Measurements from ENCODE around the gene CARD14. TPM values are rescaled to one million over a fixed set of nuclear protein-coding genes. Genes with fewer than 3 reads are reported as not detected.
A peak's percentile ranks its signal among the peaks of the same experiment; 100 is the strongest.

Gene CARD14
- total and polyA plus RNA-seq, 12 donors, result 0.30 to 3.4 (median 1.1) TPM

DNA sequence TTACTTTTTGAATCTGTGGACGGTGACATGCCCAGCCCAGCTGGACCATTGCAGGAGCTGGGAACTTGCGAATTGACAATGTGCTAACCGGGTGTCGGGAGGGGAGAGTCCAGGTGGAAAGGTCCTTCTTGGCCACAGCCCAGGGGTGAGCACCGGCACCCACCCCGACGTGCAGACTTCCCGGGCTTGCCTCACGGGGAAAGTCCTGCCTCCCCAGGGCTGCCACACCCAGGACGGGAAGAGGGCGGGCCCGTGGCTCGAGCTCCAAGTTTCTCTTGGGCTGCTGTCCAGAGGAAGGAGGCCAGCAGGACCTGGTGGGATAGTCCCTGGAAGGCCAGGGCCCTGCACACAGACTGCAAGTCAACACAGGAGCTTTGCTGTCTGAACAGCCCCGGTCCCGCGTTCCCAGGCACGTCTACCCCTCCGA is 17.7 kb downstream of the CARD14 start:
- intact Hi-C loops (cut with DNase I), result no loop called here
- DNase-seq, result peak; percentile 73 to 92 (median 90)
- no peak for TF ChIP-seq POLR2A (IDR thresholded peaks at IDR 0.05)
- TF ChIP-seq, protein P1, sequence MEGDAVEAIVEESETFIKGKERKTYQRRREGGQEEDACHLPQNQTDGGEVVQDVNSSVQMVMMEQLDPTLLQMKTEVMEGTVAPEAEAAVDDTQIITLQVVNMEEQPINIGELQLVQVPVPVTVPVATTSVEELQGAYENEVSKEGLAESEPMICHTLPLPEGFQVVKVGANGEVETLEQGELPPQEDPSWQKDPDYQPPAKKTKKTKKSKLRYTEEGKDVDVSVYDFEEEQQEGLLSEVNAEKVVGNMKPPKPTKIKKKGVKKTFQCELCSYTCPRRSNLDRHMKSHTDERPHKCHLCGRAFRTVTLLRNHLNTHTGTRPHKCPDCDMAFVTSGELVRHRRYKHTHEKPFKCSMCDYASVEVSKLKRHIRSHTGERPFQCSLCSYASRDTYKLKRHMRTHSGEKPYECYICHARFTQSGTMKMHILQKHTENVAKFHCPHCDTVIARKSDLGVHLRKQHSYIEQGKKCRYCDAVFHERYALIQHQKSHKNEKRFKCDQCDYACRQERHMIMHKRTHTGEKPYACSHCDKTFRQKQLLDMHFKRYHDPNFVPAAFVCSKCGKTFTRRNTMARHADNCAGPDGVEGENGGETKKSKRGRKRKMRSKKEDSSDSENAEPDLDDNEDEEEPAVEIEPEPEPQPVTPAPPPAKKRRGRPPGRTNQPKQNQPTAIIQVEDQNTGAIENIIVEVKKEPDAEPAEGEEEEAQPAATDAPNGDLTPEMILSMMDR (IDR thresholded peaks at IDR 0.05), result no peak
- 21 to 34% (median 26%) methylated on average over 9 to 18 of the region's 18 CpGs for WGBS, 4 donors
- H3K27me3 ChIP-seq, result no peaks in the 10 kb centered on the region
- H3K36me3 ChIP-seq (replicated peaks in 1 of 2), result no peaks in the 10 kb centered on the region
- peak overlapping the region in 2 of 4 donors; percentile 5 to 50 for H3K4me3 ChIP-seq
- peaks cover 4 to 11% of the 10 kb centered on the region in 2 donors for H3K4me1 ChIP-seq (replicated peaks in 1 of 2)
- H3K9me3 ChIP-seq (replicated peaks in 1 of 3), result no peaks in the 10 kb centered on the region
- peak overlapping the region; percentile 69 to 96 (median 78) for H3K27ac ChIP-seq

DNA sequence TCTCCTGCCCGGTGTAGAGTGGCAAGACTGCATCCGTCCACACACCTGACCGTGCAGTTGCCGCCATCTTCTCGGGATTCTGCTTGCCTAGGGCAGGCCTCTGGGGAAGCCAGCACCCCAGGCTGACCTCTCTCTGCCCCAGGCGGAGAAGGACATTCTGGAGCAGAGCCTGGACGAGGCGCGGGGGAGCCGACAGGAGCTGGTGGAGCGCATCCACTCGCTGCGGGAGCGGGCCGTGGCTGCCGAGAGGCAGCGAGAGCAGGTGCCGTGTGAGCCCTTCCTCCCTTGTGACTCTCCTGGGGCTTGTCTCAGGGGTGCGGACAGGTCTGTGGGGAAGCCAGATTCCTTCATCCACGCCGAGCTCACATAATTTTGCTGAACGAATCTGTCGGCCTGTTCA is 19.8 kb downstream of the CARD14 start:
- WGBS, 4 donors, result 88 to 92% (median 92%) methylated on average over 23 of the region's 23 CpGs
- TF ChIP-seq POLR2A (IDR thresholded peaks at IDR 0.05), result no peak
- TF ChIP-seq, protein P1 (IDR thresholded peaks at IDR 0.05), result no peak
- intact Hi-C loops (cut with DNase I), result no loop called here
- H3K9me3 ChIP-seq (replicated peaks in 1 of 3), result no peaks in the 10 kb centered on the region
- no peak for DNase-seq
- no peak overlapping the region for H3K27ac ChIP-seq
- H3K27me3 ChIP-seq, result no peaks in the 10 kb centered on the region
- no peak overlapping the region for H3K4me3 ChIP-seq
- peaks cover 4 to 11% of the 10 kb centered on the region in 2 donors for H3K4me1 ChIP-seq (replicated peaks in 1 of 2)
- H3K36me3 ChIP-seq (replicated peaks in 1 of 2), result no peaks in the 10 kb centered on the region

GRCh38 chr17:80190716-80191115 is 20.9 kb downstream of the CARD14 start:
- no peak for TF ChIP-seq POLR2A (IDR thresholded peaks at IDR 0.05)
- TF ChIP-seq, protein P1 (IDR thresholded peaks at IDR 0.05), result no peak
- H3K36me3 ChIP-seq (replicated peaks in 1 of 2), result no peaks in the 10 kb centered on the region
- H3K4me3 ChIP-seq, result no peak overlapping the region
- no peak overlapping the region for H3K27ac ChIP-seq
- no peaks in the 10 kb centered on the region for H3K9me3 ChIP-seq (replicated peaks in 1 of 3)
- intact Hi-C loops (cut with DNase I), result no loop called here
- DNase-seq, result no peak
- peaks cover 4 to 11% of the 10 kb centered on the region in 2 donors for H3K4me1 ChIP-seq (replicated peaks in 1 of 2)
- no peaks in the 10 kb centered on the region for H3K27me3 ChIP-seq
- WGBS, 4 donors, result 94 to 99% (median 96%) methylated on average over 5 to 10 of the region's 10 CpGs

DNA sequence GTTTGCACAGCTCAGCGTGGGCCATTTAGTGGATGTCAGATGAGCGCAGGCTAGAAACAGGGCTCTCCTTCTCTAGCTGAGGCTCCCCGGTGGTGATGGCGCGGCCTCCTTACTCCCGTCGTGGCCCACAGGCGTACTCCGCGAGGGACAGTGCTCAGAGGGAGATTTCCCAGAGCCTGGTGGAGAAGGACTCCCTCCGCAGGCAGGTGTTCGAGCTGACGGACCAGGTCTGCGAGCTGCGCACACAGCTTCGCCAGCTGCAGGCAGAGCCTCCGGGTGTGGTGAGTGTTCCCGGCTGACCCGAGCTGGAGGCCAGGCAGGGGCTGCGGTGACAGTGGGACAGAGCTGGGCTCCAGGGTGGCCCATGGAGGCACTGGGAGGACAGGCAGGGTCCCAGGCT is 21.4 kb downstream of the CARD14 start:
- Histone ChIP-seq H3K9me3 (replicated peaks in 1 of 3) (no peaks in the 10 kb centered on the region), H3K27me3 (no peaks in the 10 kb centered on the region), H3K4me3 (no peak overlapping the region), H3K4me1 (replicated peaks in 1 of 2) (peaks cover 4 to 11% of the 10 kb centered on the region in 2 donors), H3K27ac (no peak overlapping the region), H3K36me3 (replicated peaks in 1 of 2) (no peaks in the 10 kb centered on the region)
- no peak for TF ChIP-seq POLR2A (IDR thresholded peaks at IDR 0.05)
- TF ChIP-seq, protein P1 (IDR thresholded peaks at IDR 0.05), result no peak
- intact Hi-C loops (cut with DNase I), result no loop called here
- 90 to 94% (median 93%) methylated on average over 11 to 20 of the region's 20 CpGs for WGBS, 4 donors
- no peak for DNase-seq
